H4 (cell line): Measurements from ENCODE around the gene PLCL2. TPM values are rescaled to one million over a fixed set of nuclear protein-coding genes. Genes with fewer than 3 reads are reported as not detected.

Experiments used
- DNase-seq: peaks from one replicate; pipeline ENCODE4 v3.0.0-alpha.2; 2015; ENCODE audit warnings: low spot score
- total RNA-seq: library from RNA; depleted of rRNA; stranded (reverse); fragments of >200 nt; shearing (Covaris generic); gene quantifications from 2 replicates; pipeline ENCODE4 v1.2.3, GENCODE V29; 2014

Gene PLCL2
- total RNA-seq, 1 experiment from 2014 or later = 5.8 TPM

DNA sequence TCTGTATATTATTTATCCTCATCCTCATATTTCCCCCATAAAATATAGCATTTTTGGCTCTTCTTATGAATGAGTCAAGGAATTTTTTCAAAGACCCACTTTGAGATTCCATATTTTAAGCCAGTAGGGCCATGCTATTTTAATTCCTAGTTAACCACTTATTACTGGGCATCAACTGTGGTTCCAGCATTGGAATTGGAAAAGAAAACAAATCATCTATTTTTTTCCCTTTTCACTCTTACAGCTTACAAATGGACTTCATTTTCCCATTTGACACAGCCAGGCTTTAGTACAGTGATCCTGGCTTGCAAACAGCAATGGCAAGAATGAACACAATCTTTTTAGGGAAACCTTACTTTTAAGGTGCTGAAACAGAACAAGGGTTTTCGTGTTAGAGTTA is 19.4 kb upstream of the PLCL2 start:
- no peak for DNase-seq

DNA sequence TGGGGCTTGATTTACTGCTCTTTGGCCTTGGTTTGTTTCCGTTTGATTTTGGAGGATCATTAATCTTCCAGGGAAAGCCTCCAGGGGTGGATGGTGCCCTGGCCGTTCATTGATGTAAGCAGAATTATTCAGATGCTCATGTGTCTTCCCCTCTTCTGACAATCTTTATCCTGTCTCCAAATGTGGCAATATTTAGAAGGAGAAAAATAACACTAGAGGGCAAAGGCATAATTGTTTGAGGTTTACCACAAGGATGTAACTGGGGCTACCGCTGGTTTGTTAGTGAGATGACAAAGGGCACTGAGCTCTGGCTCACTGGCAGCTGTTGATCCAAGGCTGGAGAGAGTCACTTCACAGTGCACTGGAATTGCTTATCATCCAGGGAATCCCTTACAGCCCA is 18.2 kb upstream of the PLCL2 start:
- peak; percentile 58 for DNase-seq

DNA sequence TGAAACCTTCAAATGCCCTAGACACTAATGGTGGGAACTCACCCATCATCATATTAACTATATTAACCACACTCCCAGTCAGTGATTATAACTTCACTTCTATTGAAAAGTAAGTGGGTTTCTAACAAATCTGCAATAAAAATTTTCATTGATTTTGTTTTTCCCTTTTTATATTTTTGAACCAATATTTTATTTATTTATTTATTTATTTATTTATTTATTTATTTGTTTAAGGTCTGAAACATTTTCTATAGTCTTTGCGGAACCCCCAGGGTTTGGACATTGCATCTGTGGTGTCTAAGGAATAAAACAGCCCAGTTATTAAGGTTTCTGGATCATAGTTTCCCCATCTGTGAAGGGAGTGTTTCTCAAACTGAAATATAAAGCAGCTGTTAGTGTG is 16.2 kb upstream of the PLCL2 start:
- DNase-seq = no peak

DNA sequence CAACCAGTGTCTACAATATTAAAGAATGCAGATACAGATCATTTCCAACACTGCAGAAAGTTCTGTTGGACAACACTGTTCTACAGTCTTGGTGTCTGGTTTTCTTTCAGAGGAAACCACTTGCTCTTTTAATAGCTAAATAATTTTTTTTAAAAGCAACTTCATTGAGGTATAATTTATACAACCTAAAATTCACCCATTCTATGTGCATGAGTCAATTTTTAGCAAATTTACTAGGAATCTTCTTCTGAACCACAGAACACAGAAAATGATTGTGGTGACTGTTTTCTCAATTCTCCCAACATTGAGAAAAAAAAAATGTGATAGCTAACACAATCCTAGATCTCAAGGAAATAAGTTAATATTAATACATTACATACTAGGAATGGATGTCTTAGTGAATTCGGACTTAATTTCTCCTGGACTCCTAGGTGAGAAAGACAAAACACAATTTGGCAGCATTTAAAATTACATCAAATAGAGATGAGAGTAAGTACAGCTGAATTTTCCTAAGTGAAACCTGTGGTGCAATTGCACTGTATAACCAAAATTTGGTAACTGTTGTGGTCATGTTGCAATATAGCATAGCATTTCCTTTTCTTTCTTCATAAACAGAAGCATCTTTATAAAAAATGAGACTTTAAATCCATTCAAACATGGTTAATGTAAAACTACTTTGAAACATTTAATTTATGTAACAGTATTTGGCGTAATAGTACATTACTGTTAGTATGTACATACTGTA is 15.3 kb upstream of the PLCL2 start:
- DNase-seq = no peak

DNA sequence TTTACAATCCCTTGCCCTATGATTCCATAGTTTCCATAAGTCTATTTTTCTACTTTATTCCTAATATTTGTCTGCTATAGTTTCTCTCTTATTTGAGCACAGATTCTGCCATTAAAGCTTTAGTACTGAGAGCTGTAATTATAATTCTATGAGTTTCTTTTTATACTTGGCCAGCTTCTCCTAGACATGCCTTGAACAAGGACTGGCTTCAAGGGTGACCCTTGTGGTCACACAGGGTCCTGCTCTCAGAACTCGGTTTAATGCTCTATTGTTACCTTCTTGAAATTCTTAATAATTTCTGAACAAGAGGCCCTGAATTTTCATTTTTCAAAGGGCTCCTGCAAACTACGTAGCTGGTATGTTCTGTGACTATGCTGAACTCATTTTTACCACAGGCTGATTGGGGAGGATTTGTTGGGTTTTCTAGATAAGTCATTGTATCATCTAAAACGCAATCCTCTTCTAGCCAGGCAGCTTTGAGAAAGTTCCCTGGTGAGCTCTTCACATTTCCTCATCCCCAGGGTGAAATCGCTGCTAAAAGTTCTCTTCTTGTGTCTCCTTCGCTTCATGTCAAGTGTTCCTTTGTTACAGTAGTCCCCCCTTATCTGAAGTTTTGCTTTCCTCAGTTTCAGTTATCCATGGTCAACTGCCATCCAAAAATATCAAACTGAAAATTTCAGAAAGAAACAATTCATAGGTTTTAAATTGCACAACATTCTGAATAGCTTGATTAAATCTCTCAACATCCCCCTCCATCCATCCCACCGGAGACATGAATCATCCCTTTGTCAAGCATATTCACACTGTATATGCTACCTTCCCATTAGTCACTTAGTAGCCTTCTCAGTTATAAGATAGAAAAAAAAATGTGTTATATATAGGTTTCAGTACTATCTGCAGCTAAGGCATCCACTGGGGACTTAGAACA is 12.6 kb upstream of the PLCL2 start:
- DNase-seq = no peak

DNA sequence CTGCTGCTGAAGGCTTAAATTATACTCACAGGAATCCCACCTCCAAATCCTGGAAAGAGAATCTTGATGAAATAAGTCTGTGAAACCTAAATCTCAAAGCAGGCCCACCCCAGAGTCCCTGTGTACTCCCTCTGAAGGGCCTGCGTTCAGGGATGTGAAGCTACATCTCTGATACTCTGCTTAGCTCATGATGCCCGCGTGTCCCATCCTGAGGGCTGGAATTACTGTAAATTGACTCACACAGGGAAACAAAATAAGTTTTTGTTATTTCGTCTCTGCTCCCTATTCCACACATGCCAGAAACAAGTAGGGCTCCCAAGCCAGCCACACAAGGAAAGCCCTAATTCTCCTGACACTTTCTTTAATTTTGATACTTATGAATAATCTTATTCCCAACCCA is 10.9 kb upstream of the PLCL2 start:
- DNase-seq = no peak

DNA sequence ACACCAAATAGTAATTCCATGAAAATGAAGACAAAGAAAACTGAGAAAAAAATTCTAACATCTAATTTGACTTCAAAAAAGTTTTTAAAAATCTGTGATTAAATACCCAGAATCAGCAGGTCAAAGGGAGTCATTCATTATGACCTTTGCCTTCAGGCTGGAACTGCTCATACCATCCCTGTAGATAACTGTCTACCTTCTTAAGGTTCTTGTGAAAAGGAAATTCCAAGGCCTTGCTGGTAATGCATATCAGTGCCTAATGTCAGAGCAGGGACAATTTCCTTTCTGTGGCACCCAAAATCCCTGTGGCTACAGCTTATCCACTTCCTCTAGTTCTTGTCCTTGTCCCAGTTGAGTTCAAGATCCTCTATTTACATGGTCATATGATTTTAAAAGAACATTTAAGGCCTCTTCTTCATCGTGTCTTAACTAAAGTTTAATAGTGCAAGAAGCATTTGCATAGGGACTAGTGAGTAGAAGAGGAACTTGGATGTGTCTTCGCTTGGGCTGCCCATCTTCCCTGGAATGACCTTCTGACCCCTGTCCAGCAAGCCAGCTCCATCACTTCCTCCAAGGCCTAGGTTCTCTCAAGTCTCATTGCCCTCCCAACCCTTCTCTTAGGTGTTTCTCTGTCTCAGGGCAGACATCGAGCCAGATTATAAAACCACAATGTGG is 8.7 kb upstream of the PLCL2 start:
- DNase-seq = no peak

DNA sequence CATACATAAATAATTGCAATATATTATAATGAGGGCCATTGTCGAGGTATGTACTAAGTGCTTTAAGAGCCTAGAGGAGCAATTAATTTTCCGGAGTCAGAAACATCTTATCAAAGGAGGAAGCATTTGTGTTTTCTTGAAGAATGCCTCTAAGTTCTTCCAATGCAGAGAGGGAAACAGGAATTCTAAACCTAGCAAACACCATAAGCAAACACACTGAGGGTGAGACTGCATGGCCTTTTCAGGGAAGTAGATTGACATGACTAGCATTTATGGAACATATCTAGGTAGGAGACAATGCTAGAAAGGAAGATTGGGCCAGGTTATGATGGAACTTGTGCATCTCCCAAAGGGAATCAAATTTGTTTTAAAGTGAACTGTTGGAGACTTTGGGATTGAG is 7.2 kb upstream of the PLCL2 start:
- DNase-seq = no peak

DNA sequence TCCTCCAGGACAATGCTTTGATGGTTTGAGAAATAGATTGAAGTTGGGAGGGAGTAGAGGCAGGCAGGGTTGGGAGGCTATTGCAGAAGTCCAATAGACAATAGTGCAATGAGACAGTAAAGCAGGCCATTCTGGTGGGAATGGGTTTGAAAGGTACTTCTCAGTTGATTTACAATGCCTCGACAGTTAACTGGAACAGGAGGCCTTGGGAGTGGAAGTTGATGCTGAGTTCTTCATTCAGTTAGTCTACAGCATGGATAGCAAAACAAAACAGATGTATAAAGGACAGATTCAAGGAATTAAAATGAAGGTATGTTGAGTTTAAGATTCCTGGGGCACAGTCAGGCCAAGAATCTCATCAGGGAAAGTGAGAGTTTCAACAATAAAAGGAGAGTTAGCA is 6.8 kb upstream of the PLCL2 start:
- no peak for DNase-seq

DNA sequence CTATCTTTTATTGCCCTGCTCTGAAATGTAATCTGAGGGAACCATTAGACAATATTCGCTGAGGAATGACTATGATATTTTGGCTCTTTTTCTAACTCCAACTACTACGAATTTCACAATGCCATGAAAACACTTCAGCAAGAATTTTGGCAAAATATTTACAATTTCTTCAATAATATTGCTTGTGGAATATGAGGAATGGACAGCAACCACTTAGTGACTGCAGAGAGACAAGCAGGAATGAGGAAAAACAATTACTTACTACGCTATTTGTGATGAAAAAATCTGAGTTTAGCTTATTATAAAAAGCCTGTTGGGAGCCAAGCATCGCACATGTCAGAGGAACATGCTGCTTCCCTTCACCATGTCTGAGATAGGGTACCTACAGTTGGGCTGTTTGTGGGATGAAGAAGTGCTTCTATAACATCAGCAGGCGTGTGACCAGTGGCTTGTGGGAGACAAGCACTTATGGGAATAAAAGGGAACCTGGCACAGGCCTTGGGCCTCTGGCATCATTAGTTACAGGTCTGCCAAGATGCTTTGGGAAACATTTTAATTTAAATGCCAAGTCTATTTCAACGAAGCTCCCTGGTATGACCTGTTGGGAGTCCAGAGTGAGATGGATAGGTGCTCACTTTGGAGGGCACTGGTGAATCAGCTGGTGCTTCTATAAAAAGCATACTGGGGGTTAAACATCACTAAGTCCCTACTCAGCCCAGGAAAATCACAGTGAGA is 2.7 kb upstream of the PLCL2 start:
- no peak for DNase-seq

DNA sequence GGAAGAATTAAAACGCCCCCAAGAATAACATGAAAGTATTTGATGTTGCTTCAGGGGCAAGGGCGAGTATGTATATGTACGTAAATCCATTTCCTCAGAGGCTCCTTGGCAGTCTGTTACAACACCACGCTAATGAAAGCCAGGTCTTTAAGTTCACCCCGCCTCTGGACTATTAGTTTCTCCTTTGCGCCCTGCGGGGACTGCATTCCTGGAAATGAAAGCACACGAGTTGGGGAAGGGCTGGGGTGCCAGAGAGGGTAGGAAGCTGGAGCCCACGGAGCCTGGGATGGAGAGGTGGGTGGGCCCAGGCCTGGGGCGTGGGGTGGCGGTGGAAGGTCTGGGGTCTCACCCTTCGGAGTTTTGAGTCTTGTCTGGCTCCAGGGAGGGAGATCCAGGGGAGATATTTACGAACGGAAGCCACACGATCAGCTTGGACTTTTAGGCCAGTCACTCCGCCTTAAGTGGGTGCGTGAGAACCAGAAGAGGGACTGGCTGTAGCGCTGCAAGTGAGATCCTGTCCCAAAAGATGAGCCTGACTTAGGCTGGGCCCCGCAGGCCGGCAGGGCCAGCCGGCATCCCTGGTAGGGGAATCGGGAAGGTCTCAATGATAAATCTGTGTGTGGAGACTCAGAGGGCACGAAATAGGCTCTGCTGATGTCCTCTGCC is 1.6 kb upstream of the PLCL2 start:
- no peak for DNase-seq

DNA sequence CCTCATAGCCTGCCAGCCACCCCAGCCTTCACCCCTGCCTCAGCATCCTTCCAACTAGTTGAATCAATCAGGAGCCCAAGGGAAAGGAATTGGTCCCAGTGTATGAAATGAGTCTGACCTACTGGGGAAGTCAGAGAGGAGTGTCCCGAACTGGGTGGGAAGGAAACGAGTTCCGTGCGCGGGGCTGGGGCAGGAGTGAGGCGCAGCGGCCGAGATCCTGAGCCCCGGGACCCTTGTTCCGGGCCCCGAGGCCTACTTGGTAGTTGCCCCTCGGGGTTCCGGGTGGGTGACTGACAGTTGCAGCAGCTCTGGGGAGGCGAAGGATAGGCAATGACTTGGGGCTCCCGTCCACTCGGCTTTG is 1.1 kb upstream of the PLCL2 start:
- DNase-seq = no peak

DNA sequence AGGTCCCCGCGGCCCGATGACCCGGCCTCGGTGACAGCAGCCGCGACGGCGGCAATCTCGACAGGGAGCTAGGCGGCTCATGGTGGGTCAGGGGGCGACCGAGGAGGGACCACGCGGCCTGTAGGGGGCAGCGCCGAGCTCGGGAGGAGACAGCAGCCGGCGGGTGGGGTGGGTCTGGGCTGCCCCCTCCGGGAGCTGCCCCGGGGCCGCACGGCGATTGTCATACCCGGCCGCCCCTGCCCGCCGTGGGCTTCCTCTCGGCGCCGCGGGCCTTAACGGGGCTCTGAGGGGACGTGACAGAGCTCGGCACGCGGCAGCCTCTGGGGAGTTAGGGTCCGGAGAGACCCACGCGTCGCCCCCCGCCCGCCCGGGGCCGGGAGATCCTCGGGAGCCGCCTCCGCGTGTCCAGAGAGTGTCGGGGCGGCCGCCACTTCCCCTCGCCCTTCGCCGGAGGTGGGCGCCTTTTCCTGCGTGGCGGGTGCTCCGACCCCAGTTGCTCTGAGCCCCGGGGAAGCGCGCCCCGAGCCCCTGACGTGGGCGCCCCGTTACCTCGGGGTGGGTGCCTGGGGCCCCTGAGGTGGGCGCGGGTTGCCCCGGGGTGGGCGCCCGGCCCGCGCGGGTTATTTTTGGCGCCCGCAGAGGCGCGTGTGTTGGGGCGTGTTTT is 539 bp upstream of the PLCL2 start:
- DNase-seq = no peak

DNA sequence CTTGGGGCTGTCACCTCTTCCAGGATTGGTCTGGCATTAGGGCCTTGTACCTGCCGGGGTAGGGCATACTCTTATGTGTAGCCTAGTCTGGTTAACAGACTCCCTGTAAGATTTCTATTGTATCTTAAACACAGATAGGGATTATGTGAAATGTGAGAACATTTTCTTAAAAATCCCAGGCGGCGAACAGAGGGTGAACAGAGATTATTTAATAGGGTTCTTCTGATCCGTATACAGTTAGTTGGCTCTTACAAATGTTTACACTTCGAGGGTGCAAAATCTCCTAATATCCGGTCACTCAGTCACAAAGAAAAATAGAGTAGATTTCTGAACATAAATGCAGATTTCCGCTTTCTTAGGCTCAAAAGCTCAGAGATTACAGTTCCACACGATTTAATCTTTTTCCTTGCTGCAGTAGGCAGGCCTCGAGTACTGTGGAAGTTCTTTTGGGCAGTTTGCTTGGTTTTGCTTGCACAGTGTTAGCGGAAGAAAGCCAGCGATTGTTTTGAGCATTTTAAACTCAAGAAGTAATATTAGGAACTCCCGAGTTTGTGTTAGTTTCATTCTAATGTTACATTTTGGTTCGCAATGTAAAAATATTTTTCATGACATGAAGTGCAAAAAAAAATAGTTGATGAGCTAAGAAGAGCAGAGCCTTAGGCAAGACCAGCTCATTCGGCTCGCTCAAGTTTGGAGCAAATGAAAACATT is 993 bp downstream of the PLCL2 start:
- DNase-seq = no peak

DNA sequence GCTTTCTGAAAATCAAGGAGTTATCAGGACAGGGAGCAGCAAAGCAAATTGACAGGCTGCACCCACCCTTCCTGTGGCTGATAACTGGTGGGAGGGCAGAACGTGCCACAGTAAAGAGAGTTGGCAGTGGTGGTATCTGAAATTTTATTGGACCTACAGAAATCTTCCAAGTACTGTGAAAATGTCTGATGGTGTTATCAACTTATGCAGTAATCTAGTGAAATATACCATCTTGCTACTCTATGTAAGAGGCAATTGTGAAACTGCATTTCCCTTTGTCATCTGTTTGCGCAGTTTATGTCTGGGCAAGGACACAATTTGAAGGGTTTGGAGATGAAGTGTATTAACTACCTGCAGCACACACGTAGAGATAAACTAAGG is 1.5 kb downstream of the PLCL2 start:
- no peak for DNase-seq

DNA sequence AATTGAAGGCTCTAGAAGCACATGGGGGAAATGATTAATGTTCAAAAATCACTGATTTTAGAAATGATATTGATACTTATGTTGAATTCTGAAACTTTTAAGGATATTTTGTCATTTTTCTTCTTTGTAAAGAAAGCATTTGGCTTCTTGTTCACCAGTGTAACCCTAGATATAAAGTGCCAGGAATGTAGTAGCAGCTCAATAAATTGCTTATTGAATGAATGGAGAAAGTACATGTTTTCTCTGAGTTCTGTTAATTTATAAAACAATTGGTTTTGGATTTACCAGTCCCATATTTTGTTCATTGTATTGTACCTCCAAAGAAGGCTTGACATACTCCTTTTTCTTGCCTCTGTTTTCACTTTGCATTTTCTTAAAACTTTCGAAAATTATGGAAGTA is 2.4 kb downstream of the PLCL2 start:
- no peak for DNase-seq

DNA sequence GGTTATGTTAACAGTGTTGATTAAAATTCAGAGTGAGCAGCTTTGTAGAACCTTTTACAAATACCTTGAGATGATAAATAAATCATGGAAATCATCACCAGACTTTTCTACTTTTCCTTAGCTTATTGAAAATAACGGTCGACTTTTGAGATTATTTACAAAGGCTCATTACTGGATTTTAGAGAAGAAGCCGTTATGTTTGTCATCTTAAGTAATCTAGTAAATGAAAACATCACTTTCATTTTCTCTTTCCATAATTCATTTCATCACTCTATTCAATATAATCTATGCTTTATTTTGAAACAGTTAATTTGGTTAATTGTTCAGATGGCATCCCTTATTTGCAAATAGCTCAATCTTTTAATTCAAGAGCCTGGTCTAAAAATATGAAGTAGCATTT is 3.6 kb downstream of the PLCL2 start:
- no peak for DNase-seq

DNA sequence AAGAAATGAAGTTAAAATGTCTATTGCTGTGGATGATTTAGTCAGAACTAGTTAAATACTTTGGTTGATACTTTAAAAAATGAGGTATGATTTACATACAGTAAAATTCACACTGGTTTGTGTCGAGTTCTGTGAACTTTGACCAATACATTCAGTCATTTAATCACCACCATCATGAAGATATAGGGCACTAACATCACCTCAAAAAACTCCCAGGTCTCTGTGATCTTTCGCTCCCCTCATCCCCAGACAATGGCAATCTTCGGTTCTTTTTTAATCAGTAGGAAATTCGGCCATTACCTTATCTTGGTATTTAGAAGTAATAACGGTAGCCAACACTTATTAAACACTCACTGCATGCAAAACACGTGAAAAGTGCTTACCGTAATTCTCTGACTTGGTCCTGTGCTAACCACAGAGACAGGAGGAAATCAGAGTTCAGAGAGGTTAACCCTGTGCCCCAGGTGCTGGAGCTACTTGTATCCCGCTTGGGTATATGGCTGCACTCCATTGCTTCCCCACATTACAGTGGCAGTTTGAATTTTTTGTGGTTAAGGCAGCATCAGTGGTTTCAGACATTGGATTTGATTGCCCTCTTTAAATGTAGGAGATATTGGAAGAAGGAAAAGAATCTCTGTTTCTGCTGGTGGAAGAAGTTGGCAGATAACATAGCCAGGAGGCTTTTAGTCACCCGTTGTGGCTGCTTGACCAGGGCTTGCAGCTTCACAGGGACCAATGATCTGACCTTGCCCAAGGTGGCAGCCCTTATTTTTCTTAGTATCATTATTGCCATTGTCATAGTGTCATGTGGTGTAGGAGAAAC is 4.2 kb downstream of the PLCL2 start:
- peak; percentile 54 for DNase-seq

DNA sequence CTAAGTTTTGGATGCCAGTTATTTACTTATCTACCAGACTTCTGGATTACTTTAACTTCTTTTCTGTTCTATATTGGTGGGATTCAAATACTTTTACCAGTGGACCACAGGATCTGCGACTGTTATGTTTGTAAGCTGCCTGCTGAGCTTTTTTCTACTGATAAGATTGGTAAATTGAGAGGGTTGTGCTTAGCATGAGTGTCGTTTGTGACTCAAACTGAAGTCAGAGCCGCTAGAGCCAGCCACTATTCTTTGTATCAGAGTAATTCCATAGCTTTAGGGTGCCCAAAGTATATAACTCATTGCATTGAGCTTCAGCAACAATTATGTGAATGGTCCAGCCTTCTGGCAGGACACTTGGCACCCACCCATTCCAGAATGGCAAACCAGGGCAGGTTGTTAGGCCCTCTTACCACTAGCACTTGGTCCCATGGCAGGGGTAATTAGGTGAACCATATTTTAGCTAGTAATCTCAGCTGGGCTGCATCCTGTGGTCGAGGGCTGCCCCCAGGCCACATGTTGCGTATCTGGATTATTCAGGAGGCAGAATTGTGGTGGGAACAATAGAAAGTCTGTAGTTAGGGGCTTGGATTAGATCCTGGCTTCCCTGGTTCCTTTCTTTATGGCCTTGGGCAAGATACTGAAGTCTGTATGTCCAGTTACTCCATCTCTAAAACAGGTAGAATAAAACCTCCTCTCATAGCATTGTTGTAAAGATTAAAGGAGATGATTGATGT is 6.0 kb downstream of the PLCL2 start:
- DNase-seq = no peak
